ENCODE measurements around the gene BCAP31.

GRCh38 chrX:153693216-153694086, 30.7 kb downstream of the BCAP31 start:
- TF ChIP-seq GLIS3 (CRISPR knock-in tag; IDR thresholded peaks at IDR 0.05) (no peak), PPARA (CRISPR knock-in tag; IDR thresholded peaks at IDR 0.05; ENCODE audit: borderline replicate concordance) (no peak), SNAI2 (CRISPR knock-in tag; IDR thresholded peaks at IDR 0.05) (no peak)
- TF ChIP-seq, protein P1, sequence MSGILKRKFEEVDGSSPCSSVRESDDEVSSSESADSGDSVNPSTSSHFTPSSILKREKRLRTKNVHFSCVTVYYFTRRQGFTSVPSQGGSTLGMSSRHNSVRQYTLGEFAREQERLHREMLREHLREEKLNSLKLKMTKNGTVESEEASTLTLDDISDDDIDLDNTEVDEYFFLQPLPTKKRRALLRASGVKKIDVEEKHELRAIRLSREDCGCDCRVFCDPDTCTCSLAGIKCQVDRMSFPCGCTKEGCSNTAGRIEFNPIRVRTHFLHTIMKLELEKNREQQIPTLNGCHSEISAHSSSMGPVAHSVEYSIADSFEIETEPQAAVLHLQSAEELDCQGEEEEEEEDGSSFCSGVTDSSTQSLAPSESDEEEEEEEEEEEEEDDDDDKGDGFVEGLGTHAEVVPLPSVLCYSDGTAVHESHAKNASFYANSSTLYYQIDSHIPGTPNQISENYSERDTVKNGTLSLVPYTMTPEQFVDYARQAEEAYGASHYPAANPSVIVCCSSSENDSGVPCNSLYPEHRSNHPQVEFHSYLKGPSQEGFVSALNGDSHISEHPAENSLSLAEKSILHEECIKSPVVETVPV (CRISPR knock-in tag; IDR thresholded peaks at IDR 0.05), result no peak
